T follicular helper cell (primary cell): Measurements from ENCODE around the gene ADORA2B.
"Not testable (repeated sequence)": the region's sequence is repeated elsewhere in the genome, so short reads cannot be mapped to it uniquely, and the experiment has no call there.

Source experiments
- DNase-seq: peaks from one replicate; pipeline ENCODE4 v3.0.0-alpha.2; 2020; ENCODE audit warnings: low read depth

The ADORA2B gene

DNA sequence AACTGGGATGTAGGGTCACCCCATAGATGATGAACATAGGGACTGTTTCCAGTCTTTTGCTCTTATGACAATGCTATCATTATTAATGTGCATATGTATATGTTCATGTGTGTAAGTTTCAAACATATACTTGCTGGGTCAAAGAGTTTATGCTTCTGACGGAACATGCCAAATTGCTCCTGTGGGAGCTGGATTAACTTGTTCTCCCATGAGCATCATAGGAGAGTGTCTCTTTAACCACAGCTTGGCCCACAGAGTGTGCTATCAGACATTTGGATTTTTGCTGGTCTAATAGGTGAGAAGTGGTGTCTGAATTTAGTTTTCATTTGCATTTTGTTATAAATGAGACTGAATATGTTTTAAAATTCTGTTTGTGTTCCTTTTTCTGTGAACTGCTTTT is 22.3 kb upstream of the ADORA2B start:
- no peak for DNase-seq

DNA sequence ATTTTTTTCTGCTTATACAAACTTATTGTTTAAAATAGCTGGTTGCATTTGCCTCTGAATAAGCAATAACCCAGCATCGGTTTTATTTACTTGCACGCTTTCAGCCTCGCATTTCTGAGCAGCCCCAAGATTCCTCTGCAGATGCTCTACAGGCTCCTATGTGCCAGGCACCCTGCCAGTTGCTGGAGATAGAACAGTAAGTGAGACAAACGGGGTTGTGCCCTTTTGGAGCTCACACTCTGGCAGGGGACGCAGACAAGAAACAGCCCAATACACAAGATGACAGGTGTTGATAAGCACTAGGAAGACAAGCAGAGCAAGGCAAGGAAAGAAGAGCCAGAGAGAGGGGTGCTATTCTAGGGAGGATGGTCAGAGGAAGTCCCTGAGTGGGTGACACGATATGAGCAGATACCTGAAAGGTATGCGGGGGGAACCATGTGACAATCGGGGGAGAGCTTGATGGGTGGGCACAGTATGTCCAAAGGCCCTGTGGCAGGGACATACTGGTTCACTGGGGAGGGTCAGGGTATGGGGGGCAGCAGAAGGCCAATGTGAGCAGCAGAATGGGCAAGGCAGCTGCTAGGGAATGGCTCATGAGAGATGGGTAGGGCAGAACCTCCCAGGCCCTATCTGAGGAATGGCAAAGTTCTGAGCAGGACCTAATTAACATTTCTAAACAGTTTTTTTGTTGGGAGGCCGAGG is 18.7 kb upstream of the ADORA2B start:
- DNase-seq = no peak

DNA sequence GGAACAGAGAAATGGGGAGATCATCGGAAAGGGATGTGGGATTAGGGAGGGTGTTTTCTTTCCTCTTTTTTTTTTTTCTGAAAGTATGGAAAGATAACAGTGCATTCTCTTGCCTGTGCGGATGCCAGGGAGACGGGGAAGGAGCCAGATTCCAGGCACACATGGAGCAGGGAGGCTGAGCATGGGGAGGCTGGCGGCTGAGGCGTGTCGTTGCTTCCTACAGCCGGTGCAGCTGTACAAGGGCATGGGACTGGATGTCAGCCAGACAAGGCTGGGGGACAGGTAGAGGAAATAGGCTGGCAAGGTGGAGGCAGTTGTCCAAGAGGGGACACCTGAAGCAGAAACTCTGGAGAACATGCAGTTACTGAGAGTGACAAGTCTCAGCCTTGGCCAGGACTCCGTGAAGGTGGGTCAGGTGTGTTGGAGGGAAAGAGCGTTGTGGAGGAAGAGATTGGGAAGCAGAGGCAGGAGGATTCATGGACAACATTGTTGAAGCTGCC is 16.6 kb upstream of the ADORA2B start:
- DNase-seq = no peak

DNA sequence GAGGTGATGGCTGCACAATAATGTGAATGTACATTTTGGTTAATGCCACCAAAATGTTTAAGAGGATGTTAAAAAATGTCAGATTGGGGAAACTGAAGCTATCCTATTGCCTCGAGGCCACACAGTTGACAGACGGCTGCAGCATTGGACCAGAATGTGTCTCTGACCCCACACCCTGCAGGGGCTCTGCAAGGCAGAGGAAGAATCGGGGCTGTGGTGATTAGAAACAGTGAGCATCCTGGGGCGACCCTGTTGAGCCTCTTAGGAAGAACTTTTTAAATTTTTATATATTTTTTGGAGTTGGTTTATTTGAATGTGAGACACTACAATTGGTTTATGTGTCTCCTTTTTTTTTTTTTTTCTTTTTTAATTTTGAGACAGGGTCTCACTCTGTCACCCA is 15.0 kb upstream of the ADORA2B start:
- no peak for DNase-seq

DNA sequence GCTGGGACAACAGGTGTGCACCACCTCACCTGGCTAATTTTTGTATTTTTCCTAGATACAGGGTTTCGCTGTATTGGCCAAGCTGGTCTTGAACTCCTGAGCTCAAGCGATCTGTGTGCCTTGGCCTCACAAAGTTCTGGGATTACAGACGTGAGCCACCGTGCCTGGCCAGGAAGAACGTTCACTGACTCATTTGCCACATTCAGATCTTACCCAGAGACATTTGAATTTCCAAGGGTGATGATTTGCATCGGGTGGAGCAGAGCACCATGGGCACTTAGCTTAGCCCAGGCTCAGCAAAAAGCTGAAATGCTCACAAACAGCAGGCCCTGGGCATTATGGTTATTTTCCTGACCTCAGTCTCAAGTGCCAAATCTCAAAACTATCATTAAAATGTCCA is 14.5 kb upstream of the ADORA2B start:
- DNase-seq = no peak

DNA sequence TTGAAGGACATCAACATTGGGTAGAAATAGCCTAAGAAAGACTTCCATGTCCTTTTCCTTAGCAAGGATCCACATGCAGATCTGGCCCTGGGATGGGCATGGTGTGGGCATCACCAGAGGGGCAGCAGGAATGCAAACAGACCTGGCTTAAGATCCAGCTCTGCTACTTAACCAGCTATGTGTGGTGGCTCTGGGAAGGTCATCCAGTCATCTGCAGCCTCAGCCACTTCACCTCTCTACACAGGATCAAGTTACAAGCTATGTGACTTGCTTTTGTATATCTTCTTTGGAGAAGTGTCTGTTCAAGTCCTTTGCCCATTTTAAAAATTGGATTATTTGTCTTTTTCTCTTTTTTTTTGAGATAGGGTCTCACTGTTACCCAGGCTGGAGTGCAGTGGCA is 13.5 kb upstream of the ADORA2B start:
- no peak for DNase-seq

DNA sequence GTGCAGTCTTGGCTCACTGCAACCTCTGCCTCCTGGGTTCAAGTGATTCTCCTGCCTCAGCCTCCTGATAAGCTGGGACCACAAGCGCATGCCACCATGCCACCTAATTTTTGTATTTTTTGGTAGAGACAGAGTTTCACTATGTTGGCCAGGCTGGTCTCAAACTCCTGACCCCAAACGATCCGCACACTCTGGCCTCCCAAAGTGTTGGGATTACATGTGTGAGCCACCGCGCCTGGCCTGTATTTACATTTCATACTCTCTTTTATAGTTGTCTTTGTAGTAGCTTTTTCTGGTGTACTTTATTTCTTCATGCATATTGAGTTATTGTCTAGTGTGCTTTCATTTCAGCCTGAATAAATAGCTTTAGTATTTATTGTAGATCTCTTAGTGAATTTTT is 10.1 kb upstream of the ADORA2B start:
- no peak for DNase-seq

DNA sequence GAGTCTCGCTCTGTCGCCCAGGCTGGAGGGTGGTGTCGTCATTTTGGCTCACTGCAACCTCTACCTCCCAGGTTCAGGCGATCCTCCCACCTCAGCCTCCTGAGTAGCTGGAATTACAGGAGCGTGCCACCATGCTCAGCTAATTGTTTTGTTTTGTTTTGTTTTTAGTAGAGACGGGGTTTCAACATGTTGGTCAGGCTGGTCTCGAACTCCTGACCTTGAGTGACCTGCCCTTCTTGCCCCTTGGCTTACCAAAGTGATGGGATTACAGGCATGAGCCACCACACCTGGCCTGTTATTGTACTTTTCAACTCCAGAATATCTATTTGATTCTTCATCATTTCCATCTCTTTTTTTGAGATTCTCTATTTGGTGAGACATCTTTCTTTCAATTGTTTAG is 9.0 kb upstream of the ADORA2B start:
- no peak for DNase-seq

DNA sequence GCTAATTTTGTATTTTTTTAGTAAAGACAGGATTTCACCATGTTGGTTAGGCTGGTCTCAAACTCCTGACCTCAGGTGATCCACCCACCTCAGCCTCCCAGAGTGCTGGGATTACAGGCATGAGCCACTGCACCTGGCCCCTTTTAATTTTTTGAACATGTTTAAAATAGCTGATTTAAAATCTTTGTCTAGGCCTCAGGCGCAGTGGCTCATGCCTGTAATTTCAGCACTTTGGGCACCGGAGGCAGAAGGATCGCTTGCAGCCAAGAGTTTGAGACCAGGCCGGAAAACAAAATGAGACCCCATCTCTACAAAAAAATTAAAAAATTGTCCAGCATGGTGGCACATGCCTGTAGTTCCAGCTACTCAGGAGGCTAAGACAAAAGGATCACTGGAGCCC is 8.4 kb upstream of the ADORA2B start:
- not testable (repeated sequence) for DNase-seq

DNA sequence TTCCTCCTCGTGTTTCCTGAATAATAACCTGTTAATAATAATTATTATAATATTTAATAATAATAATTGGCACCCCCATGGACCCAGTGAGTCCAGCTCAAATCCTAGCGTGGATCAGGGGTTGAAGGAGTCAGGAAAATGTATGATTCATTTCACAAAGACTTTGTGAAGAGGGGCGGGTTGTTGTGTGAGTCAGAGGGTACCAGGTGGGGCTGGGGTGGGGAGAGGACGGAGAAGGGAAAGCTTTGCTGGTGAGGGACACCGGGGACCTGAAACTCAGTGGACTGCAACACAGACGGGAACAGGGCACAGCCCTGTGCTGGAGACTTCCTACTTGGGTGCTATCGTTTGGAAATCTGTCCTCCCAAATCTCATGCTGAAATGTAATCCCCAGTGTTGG is 3.1 kb upstream of the ADORA2B start:
- DNase-seq = no peak

DNA sequence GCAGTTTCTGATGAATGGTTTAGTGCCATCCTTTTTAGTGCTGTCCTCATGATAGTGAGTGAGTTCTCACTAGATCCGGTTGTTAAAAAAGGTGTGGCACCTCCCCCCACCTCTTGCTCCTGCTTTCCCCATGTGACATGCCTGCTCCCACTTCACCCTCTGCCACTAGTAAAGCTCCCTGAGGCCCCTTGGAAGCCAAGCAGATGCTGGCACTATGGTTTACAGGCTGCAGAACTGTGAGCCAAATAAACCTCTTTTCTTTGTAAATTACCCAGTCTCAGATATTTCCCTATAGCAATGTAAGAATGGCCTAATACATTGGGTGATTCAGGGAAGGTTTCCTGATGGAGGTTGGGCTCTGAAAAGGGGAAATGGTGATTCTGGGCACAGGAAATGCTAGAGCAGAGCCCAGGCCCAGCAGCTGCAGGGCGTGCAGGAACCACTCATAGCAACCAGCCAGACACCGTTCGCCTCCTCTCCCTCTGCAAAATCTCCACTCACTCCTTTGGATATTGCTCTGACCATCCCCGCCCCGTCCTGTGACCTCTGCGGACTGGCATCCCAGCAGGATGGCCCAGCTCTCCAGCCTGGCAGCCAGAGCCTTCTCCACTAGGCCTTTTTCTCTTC is 2.6 kb upstream of the ADORA2B start:
- no peak for DNase-seq

DNA sequence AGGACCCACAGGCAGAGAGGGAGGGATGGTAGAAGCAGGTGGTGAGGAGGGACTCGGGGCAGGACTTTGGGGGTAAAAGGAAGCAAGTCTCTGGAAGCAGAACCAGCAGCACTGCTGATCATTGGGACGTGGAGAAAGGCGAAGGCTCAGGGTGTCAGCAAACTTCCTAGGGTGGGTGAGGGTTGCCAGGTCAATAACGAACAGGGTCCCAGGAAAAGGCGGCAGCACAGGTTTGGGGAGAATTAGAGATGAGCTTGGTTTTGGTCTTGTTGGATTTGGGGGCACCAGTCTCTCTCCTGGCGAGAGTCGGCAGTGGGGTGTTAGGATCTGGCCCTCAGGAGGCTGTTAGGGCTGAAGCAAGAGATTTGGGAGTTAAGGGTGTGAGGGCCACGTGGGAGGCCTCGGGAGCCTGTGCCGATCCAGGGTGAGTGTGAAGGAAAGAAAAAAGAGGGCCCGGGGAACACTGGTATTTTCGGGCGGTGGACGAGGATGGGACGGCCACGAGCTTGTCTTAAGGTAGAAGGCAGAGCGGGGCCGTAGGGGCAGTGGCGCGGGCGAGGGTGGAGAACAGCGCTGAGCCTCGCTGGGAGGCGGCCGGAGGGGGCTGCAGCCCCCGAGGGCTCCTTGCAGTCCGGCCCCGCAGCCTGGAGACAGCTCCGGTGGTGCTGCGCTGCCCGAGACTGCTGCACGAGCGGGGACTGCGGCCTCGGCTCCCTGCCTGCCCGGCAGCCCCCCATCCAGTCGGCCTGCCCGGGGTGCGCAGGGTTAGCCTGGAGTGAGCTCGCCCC is 765 bp upstream of the ADORA2B start:
- DNase-seq = no peak

DNA sequence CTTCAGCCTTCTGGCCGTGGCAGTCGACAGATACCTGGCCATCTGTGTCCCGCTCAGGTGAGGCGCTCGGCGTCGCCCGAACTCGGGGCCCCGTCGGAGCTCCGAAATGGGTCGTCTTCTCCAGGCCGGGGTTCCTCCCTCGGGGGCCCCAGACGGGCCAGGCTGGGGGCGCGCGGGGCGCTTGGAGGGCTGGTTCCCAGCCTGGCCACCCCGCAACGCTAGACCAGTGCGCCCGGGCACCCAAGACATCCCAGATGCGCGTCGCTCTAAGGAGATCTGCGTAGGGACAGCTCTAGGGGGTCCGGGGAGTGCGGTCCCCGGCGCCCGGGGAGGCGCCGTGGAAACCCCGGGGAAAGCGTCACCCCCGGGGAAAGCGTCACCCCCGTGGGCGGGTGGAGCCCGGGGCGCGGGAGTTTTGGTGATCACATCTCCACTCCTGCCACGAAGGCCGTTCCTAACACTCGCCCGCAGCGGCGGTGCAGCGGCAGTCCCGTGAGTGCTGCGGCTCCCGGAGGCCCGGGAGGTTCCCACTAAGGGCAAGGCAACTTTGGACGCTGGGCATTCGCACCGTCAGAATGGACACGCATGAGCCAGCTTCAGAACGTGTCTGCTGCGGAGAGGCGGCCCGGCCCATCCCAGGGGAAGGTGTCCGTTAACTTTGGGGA is 729 bp downstream of the ADORA2B start:
- DNase-seq = no peak

DNA sequence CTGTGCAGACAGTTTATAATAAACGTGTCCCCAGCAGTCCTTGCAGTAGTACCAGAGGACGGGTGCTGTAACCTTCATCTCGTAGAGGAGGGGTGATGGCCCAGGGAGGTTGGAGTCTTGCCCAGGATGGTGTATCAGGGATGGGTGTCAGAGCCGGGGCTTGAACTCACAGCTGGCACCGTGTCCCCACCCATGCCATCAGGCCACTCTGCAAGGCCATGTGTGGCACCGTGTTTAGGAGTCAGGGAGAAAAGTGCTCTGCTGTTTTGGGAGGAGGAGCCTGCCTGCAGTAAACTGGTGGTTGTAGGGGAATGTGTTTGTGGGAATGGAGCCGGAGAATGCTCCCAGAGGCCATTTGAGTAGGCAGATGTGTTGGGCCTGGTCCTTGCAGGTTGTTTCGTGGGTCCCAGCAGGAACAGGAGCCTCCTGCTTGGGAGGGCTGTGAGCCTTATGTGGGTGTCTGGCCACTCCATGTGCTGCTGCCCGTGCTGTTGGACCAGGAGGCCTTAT is 1.7 kb downstream of the ADORA2B start:
- no peak for DNase-seq

DNA sequence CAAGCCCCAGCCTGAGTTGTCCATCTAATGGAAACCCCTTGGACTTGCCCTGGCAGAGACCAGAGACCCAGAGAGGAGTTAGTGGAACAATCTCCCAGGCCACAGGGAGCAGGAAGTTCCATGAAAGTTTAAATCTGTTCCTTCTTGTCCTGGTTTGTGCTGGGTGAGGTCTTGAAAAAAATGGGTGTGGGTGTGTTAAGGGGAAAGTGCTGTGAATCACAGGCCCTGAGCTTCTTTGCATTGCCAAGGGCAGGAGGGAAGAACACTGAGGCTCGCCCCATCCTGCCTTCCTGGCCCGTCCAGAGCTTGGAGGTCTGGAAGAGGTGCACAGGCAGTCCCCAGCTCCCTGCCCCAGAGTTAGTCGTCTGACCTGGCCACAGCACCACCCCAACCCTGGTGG is 2.3 kb downstream of the ADORA2B start:
- DNase-seq = no peak

DNA sequence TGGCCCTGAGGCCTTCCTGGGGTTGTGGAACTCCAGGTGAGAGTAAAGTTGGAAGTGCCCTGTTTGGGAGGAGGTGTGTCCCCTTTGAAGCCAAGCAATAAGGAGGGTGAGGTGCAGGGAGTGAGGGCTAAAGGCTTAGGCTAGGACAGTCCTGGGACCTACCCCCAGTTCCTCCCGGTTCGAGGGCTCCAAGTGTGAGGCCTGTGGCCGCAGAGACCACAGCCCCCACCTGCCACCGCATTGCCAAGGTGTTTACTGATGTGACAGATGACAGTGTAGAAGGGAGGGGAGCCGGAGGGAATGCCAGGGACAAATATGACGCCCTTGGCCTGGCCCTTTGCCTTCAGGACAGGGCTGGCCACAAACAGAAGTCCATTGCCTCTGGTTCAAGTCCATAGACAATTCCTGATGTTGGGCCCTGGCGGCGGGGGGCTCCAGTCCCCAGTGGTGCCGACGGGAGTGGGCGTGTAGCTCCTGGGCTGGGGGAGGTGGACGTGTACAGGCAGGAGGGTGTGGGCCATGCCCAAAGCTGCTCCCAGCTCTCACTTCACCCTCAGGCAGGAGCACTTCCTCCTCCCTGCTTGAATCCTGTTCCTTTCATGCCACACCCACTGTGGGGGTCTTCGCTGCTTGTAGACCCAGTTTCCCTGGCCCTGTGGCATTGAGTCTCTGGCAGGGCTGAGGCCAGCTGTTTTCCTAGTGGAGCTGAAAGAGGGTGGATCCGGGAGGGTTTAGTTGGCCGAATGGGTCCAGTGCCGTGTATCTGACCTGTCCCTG is 3.2 kb downstream of the ADORA2B start:
- no peak for DNase-seq

DNA sequence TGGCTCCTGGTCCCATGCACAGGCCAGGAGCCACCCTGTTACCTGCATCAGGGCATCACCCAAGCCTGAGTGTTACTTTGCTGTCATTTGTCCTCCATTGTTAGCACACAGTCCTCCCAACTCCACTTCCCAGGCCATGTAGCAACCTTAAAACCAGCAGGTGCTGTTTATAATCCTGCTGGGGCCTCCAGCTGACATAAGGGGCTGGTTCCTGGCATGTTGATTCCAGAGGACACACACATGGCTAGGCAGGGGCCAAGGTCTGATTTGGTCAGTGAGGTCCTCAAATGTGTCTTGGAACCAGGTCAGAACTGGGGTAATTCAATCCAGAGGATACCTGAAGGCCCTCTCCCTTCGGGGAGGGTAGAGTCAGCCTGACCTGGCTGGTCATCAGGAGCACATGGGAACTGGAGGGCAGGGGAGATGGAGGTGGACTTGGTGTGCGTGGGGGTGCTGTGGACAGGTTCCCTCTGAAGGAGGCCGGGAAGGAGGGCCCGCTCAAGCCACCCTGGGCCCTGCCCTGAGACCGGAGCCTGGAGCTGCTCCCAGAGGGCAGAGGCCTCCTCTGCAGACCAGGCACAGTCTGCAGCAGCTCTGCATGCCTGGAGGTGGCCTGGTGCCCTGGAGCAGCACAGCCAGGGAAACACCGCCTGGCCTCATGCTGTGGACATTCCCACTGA is 6.6 kb downstream of the ADORA2B start:
- DNase-seq = no peak

DNA sequence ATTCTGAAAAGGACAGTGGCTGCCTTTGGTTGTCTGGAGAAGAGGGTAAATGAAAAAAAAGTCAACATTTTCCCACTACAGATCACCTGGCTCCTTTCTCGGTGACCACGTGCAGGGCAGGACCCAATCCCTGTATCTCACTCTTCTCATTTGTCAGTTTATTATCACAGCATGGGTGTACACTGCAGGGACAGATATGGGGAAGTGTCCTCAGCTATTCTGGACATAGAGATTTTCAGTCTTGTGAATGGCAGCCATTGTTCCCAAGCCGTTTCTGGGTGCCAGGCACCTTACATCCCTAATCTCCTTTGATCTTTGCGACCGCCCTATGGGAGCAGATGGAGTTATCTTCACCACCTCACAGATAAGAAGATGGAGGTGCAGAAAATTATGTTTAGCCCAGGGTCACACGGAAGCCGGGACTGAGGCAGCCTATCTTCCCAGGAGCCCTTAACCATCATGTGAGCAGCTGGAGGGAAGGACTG is 7.2 kb downstream of the ADORA2B start:
- DNase-seq = no peak

DNA sequence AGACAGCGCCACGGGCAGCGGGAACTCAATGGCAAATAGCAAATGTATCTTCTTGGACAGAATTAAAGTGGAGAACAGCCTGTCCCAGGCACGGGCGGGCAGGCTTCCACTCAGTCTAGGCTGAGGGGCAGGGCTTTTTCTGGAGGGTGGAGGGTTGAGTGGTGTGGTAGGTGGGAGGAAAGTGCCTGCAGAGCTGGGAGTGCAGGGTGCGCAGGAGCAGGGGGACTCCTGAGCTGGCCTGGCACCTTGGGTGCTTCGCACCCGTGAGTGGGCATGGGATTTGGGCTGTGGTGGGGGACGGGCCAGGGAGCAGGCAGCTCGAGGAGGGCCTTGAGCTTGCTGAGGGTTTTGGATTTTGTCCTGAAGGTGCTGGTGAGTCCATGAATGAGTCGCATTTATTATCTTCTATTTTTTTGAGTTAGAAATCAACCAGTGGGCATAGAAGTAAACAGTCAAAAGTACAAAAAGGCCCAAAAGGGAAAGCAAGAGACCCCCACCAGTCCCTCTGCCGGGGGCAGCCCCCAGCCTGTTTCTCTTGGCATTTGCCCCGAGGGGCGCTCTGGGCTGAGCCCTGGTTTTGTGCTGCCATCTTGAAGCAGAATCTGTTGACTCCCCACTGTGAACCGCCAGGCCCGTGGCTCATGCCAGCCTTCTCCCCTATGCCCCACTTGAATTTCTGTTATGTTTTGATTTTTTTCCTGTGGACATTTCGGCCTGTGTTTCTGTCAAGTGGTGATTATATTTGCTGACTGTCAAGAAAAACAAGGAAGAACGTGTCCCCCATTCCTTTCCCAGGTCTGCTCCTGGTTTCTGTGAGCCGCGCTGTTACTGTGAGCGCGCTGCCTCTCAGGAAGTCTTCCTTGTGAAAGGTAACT is 8.2 kb downstream of the ADORA2B start:
- no peak for DNase-seq

DNA sequence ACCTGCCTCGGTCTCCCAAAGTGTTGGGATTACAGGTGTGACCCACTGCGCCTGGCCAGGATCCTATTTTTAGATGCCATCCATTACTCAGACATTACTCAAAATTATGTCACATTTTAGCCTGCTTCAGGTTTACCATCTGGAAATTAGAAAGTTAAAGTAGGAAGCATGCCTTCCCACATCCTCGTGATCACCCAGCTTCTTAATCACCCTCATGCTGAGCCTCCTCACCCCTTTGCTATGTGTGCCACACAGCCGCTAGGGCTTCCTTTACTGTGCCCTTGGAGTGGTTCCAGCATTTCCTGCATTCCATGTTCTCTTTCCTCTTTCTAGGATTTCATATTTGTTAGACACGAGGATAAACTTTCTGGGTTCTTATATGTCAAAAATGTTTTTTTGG is 9.3 kb downstream of the ADORA2B start:
- DNase-seq = no peak
